Endothelial cell of umbilical vein (primary cell): ENCODE measurements around the gene ZFYVE21.
A peak's percentile ranks its signal among the peaks of the same experiment; 100 is the strongest.

Source experiments
- CTCF ChIP-seq, 2 donors: IDR thresholded peaks; 1 replicate in 1 of 2; 2 replicates in 1 of 2; pipeline ENCODE4 v1.5.1; 2011; ENCODE audit warnings: low read length in 2 of 2, mild to moderate bottlenecking in 2 of 2, moderate library complexity in 2 of 2, control low read depth in 1 of 2, inconsistent platforms in 1 of 2, low read depth in 1 of 2; ENCODE audit not compliant: insufficient read depth in 1 of 2; ENCODE audit errors: extremely low read depth in 1 of 2
- JUN ChIP-seq: IDR thresholded peaks from 2 replicates; pipeline ENCODE4 v1.6.1; 2011; ENCODE audit warnings: borderline replicate concordance, low read depth; ENCODE audit not compliant: insufficient read length, insufficient read depth
- MAX ChIP-seq: IDR thresholded peaks from 2 replicates; pipeline ENCODE4 v1.6.1; 2011; ENCODE audit not compliant: insufficient read depth, insufficient read length
- POLR2A ChIP-seq: IDR thresholded peaks from 2 replicates; pipeline ENCODE4 v1.6.1; 2012; ENCODE audit warnings: low read depth, mild to moderate bottlenecking, control low read depth, low read length
- POLR2AphosphoS5 ChIP-seq: IDR thresholded peaks from 2 replicates; pipeline ENCODE4 v1.6.1; 2012; ENCODE audit warnings: low read depth, mild to moderate bottlenecking, control low read depth, low read length, moderate library complexity; ENCODE audit not compliant: insufficient read depth

DNA sequence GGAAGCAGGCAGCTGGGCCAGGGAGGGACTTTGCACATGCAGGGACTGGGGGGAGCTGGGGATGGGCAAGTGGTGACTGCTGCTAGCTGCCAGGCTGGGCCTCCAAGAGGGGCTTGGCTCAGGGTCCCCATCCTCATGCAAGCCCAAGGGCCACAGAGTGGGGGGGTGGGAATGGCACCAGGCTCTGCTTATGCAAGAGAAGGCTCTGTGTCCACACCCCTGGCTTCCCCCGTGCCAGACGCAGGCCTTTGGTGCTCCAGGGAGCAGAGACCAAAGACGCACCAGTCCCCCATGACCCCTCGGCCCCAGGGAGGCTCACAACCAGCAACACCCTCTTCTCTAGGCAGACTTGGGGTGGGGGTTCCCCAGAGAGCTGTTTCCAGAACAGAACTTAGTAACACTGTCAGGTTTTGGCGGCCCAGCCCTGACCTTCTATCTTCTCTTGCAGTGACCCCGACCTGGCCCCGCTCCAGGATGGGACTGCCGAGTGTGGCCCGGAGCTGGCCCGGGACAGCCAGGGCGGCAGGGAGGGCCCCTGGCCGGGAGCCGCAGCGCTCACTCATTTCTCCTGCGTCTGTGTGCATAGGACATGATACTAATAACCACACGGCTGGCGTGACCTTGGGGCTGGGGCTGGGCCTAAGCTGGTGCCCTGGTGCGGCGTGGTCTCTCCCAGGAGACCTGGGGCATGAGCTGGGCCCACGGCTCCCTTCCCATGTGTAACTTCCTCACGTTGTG, 14.7 kb upstream of the ZFYVE21 start:
- TF ChIP-seq CTCF (IDR thresholded peaks at IDR 0.05; ENCODE audit: extremely low read depth in 1 of 2, insufficient read depth in 1 of 2, low read depth in 1 of 2, low read length in 2 of 2): no peak
- no peak for TF ChIP-seq MAX
- no peak for TF ChIP-seq POLR2A
- peak; percentile 12 for TF ChIP-seq POLR2AphosphoS5
- TF ChIP-seq JUN: no peak
